HG02870 (cell line): ENCODE measurements around the gene TSPAN4.

Experiments
- ATAC-seq: cut with Tn5 transposase; IDR thresholded peaks from one replicate; pipeline ENCODE4 v1.9.1; 2021; ENCODE audit warnings: mild to moderate bottlenecking, moderate library complexity; ENCODE audit not compliant: unreplicated experiment

TSPAN4 gene

GRCh38 chr11:862696-863022 lies 20.0 kb downstream of the TSPAN4 start:
- no peak for ATAC-seq

GRCh38 chr11:863023-863909 lies 20.6 kb downstream of the TSPAN4 start:
- ATAC-seq: no peak

- no peak for ATAC-seq
Measured at GRCh38 chr11:863910-864827, 21.5 kb downstream of the TSPAN4 start.

- no peak for ATAC-seq
Measured at GRCh38 chr11:864898-865297, 22.2 kb downstream of the TSPAN4 start.

GRCh38 chr11:865462-866430 lies 23.1 kb downstream of the TSPAN4 start:
- no peak for ATAC-seq

DNA sequence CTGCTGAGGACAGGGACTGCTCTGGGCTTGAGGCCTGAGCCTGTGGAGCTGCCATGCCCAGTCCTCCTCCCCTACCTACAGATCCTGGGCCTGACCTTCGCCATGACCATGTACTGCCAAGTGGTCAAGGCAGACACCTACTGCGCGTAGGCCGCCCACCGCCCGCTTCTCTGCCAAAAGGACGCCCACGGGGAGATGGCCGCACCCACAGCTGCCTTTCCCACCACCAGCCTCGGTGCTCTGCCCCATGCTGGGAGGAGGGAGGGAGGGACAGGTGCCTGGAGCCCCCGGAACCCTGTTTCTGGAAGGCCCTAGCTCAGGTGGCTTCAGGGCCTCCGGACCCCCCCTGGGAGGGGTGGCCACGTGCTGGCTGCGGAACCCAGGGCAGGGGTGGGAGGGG lies 23.8 kb downstream of the TSPAN4 start:
- ATAC-seq: no peak

- ATAC-seq: no peak
Measured at GRCh38 chr11:867856-868358, 25.3 kb downstream of the TSPAN4 start.

GRCh38 chr11:868394-868793 lies 25.7 kb downstream of the TSPAN4 start:
- ATAC-seq: no peak

- no peak for ATAC-seq
Measured at GRCh38 chr11:868802-869201, 26.1 kb downstream of the TSPAN4 start.

DNA sequence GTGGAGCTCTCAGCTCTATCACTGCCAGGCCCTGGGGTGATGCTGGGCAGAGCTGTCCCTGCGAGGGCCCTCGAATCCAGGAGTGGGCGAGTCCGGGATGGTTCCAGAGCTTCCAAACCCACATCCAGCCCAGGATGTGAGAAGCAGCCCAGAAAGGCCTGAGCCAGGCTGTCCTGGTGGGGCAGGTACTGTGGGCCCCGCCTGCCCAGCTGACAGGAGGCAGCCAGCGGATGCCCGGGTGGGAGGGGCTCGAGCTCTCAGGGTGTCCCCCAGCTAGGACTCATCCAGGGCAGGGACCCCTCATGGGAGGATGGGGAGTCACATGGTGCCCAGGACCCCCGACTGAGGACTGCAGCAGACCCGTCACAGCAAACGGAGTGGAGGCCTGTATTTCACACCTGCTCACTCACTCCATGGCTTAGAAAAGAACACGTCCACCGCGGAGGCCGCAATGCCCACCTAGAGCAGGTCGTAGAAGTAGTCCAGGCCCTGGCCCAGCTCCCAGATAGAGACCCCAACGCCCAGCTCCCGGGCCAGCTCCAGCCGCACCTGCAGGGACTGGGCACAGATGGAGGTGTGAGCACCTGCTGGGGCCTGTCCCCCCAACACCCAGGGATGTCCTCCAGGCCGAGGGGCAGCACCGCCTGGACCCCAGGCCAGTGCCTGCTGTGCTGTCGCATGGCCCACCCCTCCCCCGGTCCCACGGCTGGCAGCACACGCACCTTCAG lies 26.9 kb downstream of the TSPAN4 start:
- ATAC-seq: no peak

GRCh38 chr11:870127-870413 lies 27.4 kb downstream of the TSPAN4 start:
- ATAC-seq: no peak

DNA sequence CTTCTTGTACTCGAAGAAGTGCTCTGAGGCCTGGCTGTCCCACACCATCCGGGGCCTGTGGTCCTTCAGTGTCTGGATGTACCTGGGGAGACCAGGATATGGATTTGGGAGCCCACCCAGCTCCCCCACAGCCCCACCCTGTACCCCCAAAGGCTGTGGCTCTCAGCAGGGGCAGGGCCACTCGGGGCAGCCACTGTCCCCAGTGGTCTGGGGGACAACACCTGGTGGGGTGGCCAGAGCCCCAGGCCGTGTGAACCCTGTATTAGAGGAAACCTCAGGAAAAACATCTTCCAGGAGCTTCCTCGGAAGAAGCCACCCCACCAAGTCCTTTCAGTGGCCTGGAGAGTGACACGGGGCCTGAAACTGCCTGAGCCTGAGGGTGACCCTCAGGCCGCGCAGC lies 27.8 kb downstream of the TSPAN4 start:
- ATAC-seq: no peak

DNA sequence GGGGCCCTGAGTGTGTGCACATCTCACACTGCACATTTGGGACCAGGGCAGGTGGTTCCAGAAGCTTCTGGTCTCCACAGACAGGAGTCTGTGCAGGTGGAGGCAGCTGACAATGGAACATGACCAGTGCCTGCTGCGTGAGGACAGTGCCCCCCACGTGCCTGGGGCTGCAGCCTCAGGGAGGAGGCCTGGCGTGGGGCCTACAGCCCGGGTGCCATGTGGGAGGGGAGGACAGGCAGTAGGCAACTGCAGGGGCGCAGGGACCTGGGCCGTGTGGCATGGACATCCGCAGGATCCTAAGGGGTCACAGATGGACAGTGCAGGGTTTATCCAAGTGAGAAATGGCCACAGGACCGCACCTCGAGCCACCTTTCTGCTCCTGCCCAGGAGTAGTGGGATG lies 28.8 kb downstream of the TSPAN4 start:
- ATAC-seq: no peak

DNA sequence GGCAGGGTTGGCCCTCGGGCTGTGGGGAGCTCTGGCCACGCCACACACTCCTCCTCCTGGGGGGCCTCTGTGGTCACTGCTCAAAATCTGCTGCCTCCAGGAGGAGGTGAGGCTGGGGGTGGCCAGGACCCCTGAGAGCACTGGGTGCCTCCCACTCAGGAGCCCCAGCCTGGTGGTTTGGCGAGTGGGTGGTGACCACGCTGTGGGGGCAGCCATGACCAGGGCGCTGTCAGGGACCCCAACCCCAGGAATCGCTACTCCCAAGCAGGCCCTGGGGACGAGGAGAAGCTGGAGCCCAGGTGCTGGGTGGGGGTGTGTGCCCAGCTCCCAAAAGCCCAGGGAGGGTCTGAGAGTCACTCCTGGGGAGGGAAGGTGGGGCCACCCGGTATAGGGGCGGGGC lies 30.1 kb downstream of the TSPAN4 start:
- ATAC-seq: no peak

DNA sequence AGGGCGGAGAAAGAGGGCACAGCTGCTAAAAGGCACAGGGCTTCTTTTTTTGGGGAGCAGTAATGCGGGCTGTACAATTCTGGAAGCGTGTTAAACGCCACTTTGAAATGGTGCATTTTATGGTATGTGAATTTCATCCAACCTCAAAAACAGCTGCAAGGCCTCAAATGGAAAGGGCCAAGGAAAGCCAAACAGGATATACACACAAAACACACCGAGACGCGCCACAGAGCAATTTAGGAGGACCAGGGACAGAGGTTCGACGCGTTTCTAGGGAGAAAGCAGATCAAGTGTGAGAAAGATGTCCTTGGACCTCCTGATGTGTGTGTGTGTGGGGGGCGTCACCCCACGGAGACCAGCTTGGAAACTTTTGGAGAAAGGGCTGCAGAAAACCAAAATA lies 31.1 kb downstream of the TSPAN4 start:
- ATAC-seq: no peak

DNA sequence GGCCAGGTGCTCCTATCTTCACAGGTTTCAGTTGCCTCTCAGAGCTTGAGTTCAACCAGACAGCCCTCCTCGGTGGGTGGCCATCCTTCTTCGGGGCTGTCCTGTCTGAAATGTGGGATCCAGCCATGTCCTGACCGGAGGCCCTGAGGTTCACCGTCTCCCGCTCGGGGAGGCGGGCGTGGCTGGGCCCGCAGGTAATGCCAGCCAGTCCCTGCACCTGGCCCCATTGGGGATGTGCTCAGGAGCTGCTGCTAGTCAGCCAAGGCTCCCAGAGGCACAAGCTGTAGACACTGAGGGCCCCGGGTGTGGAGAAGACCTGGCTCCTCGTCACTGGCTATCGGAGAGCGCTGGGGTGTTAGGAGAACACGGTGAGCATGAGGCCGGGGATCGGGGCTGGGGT lies 32.6 kb downstream of the TSPAN4 start:
- no peak for ATAC-seq

- ATAC-seq: no peak
Measured at GRCh38 chr11:875769-876301, 33.2 kb downstream of the TSPAN4 start.

GRCh38 chr11:876545-876944 lies 33.9 kb downstream of the TSPAN4 start:
- ATAC-seq: no peak

- no peak for ATAC-seq
Measured at GRCh38 chr11:877565-877964, 34.9 kb downstream of the TSPAN4 start.

DNA sequence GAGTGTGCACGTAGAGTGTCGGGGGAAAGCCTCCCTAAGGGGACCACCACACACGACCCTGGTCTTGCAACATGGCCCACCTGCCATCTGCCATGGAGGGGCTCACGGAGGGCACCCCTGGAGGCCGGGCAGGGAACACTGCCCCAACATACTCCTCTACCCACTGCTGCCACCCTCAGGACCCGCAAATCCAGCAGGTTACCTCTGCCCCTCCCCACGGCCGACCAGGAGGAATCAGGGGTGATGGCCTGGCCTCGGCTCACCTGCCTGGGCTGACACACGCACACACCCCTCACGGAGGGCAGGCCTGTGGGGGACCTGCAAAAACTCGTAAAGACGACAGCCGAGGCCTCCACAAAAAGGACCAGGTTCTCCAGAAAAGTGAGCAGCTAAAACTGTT lies 37.8 kb downstream of the TSPAN4 start:
- ATAC-seq: no peak
